MV-4-11 (cell line): ENCODE measurements around the gene FOXF1.

Experiments used
- DNase-seq: peaks from one replicate; lab custom pipeline; 2025; lab: John Stamatoyannopoulos, UW

Gene FOXF1

DNA sequence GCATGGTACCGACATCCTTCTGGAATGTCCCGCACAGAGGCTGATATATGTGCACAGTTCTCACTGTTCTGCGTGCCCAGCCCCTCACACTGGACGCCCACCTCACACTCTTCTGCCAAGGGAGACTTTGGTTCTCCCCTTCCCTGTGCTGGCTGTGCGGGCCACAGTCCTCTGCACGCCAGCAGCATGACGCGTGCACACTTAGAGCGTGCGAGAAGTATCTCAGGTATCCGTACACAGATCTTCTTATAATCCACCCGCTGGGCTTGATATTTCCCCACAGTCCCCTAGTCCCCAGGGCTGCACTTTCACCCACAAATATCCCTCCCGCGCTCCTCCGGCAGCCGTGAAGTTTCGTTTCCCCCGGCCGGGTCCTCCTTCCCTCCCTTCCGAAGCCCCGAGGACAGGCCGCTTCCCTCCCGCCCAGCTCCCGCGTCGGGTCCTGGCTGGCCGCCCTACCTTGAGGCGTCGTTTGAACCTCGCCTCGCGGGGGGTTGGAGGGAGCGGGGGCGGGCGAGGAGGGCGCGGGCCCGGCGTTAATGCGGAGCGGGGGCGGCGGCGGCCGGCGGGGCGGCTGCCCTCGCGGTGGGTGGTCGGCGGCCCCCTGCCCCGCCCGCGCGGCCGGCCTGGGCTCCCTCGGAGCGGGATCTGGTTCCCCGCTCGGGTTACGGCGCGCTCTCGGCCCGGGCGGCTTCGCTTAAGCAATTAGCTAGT, 5.0 kb upstream of the FOXF1 start:
- DNase-seq: peak; percentile 45

DNA sequence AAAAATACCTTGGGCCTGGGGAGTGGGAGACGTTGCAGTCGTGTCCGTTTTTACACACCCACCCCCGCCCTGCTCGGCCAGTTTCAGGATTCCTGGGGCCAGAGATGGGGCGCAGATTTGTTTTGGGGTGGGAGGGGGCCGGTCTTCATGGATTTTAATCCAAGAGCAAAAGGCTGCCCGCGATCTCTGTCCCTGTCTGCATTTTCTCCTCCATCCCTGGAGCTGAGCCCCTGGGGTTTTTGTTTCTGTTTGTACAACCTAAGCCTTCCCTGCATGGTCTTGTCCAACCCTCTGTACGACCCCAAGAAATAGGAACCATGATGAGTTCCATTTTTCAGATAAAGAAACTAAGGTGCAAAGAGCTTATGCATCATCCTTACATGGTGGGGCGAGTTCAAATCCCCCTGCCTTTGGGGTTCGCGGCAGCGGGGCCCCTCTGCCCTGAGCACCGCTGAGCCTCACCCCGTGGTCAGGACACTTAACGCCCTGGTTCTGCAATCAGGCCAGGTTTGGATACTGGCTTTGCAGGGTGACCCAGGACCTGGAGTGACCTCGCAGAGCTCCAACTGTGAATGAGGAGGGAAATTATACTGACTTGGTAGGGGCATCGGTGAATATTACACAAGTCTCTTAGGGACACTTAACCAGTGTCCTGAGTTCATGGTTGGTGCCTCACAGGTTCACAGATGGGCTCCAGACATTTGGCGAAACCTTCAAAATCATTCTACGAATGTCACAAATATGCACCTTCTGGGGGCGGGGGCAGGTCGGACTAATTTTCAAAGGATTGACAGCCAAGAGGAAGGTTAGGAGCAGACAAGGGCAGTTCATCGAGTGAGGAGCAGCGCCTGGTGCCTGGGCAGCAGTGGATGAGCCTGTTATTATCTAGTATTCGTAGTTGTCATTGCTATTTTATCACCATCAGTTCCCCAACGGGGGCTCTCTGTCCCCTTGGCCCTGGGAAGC, 4.1 kb upstream of the FOXF1 start:
- DNase-seq: no peak

DNA sequence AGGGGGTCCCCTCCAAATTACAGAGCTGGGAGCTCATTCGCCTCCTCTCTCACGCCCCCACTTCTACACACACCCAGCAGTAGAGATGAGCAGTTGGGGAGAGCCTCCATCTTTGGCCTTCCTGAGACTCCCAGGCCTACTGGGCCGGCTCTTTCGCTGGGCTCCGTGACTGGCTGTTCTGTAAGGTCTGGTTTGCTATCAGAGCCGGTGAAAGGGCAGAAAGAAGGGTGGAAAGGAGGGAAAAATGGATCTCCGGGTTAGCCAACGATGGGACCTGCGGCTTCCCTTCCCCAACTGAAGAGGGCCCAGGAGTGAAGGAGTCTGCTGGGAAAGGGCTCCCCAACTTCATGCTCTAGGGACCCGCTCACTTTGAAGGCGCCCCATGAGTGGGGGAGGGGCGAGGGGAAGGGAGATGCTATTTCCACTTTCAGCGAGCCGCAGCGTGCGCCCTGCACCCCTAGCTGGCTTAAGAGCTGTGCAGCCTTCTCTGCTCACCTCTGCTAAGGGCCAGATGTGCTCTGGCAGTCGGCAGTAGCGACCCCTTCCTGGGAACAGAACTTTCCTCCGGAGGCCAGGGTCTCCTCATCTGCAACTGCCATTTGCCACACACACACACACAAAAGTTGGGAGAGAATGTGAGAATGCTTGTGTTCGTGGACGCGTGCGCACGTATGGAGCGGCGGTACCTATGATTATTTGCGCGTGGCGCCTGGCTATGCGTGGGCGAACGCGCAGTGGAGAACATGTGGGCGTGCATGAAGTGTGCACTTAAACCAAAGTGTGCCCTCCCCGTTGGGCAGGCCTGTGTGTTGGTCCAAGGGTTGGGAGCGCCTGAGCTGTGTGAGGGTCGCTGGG, 2.9 kb upstream of the FOXF1 start:
- DNase-seq: no peak

DNA sequence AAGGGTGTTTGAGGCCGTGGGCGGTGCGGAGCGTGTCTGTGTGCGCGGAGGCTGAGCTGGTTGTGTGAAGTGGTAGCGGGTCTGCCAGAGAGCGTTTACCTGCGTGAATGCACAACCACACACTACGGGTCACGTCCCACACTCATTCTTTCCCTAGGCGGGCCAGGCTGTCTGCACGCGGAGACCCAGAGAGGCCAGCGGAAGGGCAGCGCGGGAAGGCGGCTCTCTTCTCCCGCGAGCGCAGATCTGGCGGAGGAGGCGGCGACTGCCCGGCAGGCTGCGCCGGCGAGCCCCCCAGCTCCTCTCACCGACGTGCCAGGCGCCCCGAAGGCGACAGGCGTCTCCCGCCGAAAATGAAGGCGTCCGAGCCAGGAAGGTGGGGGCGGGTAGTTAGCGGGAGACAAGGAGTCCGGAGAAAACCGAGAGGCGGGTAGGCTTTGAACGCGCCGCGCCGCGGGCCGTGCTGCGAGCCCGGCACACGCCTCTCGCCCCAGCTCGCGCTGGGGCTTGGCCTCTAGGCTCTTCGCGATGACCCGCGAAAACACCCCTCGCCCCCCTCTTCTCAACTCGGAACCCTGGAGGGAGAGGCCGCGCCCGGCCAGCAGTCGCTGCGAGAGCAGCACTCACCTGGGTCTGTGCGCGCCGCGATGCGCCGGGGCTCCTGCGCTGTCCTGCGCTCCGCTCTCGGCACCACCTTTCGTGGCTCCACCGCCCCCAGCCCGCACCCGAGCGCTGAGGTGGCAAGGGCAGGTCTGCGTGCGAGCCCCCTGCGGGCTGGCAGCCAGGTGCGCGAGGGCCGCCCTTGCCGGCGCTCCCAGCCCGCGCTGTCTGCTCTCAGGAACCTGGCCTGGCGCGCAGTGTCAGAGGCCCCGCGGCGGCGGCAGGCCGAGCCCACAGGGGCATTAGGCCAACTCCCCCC, 2.0 kb upstream of the FOXF1 start:
- no peak for DNase-seq

DNA sequence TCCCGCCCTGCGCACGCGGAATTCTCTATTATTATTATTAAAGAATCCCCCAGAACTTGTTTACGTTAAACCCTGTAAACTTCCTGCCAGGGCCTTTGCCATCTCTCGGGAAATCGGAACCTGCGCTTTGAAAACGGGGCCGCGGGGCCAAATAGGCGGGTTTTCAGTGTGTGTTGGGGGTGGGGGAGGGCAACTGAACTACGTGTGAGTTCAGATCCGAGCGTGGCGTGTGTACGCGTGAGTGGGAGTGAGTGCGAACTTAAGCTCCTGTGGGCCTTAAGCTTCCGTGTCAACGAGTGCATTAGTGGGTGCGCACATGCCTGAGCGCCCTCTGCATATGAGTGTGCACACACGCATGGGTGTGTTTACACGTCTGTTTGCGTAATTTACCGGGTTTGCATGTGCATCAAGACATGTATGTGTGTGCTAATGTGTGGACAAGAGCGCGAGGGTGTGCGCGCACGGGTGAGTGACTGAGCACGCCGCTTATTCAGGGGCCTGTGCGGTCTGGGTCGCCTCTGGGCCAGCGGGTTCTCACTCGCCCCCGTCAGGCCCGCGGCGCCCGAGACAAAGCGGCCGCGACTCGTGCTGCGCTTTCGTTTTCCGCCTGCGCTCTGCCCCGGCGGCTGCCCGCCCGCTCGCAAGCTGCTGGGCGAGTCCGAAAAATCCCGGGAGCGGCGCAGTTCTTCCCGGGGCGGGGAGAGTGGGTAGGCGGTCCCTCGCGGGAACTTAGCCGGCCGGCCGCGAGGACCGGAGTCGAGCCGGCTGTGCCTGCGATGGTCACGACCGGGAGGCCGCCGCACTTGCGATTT, 1.2 kb upstream of the FOXF1 start:
- DNase-seq: peak; percentile 13

DNA sequence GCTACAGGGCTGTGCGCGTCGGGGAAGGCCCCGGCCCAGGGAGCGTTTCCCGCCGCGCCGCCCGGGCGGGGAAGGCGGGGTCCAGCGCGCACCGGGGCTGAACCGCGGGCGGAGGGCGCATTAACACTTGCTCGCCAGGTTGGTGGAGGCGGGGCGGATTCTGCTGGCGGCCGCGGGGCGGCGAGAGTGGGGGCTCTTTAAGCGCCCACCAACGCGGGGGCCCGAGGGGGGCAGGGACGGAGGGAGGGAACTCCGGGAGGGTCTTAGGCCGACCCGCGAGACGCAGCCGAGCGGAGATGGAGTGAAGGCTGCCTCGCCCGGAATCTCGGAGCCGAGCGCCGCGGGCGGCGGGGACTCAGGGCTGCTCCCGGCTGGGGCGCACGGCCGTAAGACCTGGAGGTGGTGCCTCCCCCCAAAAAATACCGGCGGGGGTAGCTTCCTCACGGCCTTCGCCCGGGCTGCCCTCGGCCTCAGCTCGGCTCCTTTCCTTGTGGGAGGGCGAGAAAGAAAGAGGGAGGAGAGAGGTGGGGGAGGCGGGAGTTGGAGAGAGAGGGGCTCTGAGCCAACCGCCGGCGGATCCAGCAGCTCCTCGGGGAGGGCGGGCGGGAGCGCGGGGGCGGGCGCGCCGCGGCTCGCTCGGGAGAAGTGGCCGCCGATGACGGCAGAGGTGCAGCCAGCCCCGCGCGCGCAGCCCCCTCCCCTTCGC, 415 bp upstream of the FOXF1 start:
- DNase-seq: no peak

DNA sequence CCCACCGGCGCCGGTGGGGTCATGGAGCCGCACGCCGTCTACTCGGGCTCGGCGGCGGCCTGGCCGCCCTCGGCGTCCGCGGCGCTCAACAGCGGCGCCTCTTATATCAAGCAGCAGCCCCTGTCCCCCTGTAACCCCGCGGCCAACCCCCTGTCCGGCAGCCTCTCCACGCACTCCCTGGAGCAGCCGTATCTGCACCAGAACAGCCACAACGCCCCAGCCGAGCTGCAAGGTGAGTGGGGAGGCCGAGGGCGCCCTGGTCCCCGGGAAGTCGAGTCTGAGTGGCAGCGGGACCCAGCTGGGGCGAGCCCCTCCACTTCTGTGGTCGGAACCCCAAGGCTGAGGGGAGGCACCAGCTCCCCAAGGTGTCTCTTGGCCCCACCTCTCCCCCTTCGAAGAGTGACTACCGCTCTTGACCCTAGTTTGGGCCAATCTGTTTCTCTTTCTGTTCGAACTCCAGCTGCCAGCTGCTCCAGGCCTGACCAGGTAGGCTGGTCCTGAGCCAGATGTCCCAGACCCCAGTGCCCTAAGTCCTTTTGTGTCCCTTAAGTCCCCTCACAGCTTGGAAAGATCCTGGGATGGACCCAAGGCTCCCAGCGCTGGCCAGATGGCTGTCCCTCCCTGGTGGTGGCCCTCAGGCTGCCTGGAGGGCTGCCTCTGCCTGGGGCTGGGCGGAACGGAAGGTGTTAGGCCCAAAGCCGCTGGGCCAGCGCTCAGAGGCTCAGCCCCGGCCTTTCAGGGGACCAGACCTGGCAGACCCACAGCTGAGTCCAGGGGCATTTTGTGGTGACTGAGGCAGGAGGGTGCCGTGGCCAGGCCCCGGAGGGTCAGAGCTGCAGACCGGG, 1.2 kb downstream of the FOXF1 start:
- no peak for DNase-seq

DNA sequence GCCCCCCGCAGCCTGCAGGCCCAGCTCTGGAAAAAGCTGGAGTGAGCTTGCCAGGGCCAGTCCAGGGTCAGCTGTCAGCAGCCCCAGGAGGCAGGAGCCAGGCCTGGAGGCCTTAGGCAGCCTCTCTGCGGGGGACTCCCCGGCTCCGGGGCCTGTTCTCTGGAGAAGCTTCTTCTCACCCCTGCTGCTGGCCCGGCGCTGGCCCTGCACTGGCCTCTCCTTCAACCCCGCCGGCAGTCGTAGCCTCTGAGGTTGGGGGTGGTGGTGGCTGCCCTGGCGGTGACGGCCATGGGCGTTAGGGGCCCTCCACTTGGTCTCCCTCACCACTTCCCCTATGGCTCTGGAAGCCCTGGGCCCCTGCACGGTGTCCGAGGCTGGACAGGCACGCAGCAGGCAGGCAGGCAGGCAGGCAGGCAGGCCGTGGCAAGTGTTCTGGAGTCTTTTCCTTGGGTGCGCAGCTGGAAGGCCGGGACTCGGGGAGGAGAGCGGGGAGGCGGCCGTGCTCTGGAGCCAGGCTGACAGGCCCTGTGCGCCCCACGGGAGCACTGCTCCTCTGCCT, 2.1 kb downstream of the FOXF1 start:
- DNase-seq: no peak

DNA sequence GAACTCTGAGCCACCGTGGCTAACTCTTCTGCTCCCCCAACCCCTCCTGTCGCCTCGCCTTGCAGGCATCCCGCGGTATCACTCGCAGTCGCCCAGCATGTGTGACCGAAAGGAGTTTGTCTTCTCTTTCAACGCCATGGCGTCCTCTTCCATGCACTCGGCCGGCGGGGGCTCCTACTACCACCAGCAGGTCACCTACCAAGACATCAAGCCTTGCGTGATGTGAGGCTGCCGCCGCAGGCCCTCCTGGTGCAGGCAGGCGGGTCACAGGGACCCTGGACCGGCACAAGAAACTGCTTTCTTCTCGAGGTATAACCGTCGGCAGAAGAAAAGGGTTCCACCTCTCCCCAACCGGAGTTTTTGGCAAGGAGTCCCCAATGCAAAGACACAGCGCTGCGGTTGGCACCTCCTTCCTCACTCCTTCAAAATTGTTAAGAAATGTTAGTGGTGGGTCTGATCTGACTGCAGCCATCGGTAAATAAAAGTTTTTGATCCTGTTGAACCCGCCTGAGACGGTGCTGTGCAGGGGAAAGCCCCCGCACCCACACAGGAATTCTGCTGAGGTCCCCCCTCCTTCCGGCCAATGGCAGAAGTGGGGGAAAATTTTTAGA, 2.6 kb downstream of the FOXF1 start:
- DNase-seq: no peak

DNA sequence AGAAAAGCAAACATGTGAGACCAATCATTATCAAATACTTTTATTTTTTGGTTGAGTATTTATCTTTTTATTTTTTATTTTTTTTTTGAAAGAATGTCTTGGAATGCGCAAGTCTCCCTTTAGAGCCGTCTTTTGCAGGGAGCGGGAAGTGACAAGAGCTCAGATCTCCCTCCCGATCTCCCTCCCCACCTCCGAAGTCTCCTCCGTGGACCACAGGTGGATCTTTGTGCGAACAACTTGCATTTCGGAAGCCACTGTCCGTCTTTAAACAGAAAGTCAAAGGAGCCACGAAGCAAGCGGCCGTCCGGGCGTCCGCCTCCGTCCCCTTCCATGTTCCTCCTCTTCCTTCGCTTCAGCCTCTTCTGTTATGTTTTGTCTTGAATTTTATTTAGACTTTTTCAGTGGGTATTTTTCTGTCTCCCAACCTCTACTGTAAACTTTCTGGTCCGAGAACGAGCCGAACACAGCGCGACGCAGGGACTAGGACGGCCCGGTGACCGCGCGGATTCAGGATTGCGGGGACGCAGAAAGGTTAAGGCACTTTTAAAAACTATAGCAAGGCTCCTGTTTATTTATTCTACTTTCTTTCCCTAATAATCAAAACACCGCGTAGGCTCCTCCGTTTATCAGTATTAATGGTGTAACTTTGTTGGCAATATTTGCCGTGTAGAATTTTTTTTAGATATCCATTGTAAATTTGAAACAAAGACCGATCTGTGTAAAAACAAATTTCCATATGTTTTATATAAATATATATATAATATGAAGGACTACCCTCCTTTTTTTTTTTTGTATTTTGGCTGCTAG, 3.3 kb downstream of the FOXF1 start:
- DNase-seq: no peak

DNA sequence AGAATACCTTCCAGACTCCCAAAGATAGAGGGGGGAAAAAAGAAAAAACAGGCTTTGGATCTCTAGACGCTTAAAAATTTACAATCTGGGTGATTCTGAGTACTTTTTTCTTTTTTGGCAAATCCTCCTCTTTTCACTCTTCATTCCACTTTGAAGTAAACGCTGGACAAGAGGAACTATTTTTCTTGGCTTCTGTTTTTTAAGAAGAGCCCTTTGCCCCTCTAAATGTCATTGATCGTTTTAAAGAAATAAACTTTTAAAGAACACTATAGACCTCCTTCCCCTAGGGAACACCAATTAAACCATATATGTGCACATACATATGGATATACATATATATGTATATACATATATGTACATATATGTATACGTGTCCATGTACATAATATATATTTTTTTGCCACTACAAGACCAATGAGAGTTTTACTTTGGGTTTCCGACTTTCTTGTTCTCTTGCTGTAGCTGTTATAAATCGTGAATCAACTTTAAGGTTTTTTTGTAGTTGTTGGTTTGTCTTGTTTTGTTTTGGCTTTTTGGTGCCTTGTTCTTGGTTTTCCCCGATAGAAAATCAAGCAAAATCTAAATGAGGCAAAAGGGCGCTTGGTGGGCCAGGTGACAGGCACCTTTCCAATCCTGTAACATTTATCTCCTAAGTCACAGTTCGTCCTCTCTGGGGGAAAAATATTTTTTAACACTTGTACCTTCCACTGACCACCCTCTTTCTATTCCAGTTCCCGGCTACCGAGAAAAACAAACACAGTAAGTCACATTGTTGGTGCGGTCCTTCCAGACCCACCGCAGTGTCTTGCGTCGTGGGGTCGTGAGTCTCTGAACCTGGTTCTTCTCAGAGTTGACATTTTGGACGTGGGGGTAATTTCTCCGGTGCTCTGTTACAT, 4.4 kb downstream of the FOXF1 start:
- DNase-seq: no peak

DNA sequence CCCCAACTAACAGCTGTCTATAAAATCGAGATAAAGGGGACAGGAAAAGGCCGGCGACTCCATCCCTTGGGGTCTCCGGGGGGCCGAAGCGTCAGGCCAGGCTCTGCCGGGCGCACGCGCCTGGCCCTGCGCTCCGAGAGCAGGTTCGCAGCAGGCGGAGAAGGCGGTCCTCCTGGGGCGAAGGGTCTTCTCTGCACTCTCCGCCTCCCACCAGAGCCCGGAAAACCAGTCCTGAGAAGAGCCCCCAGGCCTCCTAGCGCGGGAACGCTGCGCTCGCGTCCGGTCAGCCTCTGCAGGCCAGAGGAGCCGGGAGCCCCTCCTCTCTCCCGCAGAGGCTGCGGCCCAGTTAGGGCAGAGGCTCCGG, 5.1 kb downstream of the FOXF1 start:
- no peak for DNase-seq

DNA sequence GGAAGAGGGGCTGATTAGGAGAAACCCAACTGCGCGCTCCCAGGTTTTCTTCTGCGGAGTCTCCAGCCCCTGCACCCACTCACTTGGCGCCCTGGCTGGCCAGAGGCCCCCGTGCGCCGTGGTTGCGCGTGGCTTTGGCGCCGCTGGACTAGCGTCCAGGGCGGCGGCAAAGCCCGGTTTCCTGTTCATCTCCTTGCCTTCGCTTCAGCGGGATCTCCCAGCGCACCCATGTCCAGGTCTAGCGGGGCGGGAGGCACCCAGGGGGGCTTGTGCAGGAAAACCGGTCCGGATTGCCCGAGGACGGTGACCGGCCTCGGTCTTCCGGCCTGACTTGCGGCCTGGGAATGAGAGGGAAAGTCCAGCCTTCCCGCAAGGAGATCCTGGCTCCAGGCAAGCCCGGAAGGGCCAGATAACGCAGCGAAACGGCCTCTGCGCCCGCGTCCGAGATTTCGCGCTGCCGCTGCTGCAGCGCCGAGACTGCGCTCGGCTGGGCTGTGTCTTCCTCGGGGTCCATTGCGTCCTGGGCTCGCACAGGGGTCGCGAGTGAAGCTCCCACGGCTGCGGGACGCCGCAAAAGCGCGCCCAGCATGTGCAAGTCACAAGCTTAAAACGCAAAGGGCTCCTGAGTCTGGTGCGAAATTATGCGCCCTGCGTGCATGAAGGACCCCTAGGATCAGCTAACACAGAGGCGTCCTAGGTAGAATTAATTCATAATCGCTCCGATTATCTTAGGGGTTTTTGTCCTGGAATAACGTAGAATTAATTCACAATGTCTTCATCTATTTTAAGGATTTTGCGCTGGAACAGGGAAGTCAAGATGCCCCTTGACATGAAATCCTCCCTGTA, 5.7 kb downstream of the FOXF1 start:
- DNase-seq: no peak

DNA sequence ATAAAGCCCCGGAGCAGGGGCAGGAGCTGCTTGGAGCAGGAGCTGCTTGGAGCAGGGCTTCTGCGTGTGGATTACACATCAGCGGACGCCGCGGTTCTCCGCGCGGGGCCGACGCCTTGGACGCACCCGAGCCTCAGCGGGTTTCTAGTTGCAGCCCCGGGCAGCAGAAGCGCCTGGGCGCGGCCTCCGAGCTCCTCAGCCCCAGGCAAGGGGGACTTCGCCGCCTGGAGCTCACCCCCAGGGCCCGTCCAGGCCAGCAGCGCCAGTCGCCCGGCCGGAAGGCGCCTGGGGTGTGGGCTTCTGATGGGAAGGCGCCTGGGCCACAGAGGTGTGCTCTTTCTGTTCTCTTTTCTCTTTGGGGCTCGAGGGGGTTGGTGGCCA, 6.3 kb downstream of the FOXF1 start:
- no peak for DNase-seq

DNA sequence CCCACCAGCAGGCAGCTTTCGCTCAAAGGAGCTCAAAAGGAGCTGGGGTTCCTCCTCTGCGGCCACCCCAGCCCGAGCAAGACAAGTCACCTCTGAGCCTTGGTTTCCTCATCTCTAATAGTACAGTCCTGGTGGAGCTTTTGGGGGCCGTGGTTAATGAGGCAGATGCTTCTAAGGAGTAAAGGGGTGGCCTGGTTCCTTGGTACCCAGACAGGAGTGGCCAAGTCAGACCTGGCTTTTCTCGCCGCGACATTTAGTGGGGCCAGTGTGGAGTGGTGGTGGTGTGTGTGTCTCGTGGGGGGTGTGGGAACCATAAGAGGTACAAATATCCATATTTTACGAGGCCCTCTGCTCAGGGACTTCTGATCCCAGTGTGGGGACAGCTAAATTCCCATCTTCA, 6.7 kb downstream of the FOXF1 start:
- DNase-seq: no peak
